ENCODE measurements around the gene MAEL. TPM values are rescaled to one million over a fixed set of nuclear protein-coding genes. Genes with fewer than 3 reads are reported as not detected.

Gene MAEL
- under 1 TPM in 1 of 2 experiments, not detected in 1; 0.38 TPM for total RNA-seq

DNA sequence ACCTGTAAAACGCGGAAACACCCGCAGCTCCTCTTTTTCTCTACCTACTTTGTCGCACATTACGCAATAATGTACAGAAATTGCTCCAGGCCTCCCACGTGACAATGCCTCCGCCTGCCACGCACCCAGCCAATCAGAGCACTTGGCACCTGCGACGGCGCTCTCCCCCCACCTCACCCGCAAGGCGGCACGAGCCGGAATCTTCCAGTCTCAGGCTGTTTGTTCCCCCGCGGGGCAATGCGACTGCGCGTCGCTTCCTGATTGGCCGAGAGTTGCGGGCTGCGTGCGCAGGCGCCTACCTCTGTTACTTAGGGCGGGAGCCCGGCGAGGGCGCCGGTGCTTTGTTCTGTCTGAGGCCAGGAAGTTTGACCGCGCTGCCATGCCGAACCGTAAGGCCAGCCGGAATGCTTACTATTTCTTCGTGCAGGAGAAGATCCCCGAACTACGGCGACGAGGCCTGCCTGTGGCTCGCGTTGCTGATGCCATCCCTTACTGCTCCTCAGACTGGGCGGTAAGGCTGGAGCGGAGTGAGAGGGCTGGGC lies at the start of gene MAEL:
MAEL (plus strand) TSS at position 307 of the 542 bp plus-strand sequence; CDS start at position 380, 73 bp downstream.
- Mint-ChIP-seq H3K4me3 (no peak within 1 kb of the TSS), H3K4me1 (no peaks in the 10 kb centered on the region), H3K27ac (no peak within 1 kb of the TSS), H3K36me3 (no peaks in the 10 kb centered on the region), H3K27me3 (peaks cover 44% of the 10 kb centered on the region), H3K9me3 (ENCODE audit: low read depth) (no peaks in the 10 kb centered on the region)
- ATAC-seq = no peak
- DNase-seq = no peak
- CTCF ChIA-PET = no interaction called here

DNA sequence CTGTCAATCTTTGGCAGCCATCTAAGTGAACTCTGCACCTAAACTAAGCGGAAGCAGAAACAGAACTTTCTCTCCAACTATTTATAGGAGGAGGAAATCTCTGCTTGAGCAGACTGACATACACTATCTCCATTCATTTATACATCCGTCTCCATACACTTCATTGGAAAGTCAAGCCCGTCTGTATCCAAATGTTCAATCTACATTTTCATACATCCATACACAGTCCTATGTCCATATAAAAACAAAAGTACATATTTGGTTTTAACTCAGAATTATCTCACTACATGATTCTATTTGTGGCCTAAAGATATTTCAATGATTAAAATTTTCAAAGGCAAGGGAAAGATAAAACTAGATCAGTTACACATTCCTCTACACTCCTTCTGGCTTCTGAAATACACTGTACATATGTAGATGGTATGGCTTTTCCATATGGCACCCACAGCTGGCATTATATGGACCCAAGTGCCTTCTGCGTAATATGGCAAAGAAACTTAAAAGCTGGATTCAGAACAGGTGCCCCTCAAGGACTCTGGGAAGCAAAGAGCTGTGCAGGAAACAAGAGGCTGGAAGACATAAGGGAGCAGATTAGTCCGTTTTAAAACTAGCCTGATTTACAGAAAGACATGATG lies 49.2 kb upstream of the MAEL start:
- H3K27me3 Mint-ChIP-seq = peaks cover 2% of the 10 kb centered on the region
- H3K9me3 Mint-ChIP-seq (ENCODE audit: low read depth) = no peaks in the 10 kb centered on the region
- ATAC-seq (no peak), DNase-seq (no peak)
- CTCF ChIA-PET = no interaction called here
- peaks cover 13% of the 10 kb centered on the region for H3K4me1 Mint-ChIP-seq
- H3K4me3 Mint-ChIP-seq = no peak overlapping the region
- no peaks in the 10 kb centered on the region for H3K36me3 Mint-ChIP-seq
- H3K27ac Mint-ChIP-seq = no peak overlapping the region

DNA sequence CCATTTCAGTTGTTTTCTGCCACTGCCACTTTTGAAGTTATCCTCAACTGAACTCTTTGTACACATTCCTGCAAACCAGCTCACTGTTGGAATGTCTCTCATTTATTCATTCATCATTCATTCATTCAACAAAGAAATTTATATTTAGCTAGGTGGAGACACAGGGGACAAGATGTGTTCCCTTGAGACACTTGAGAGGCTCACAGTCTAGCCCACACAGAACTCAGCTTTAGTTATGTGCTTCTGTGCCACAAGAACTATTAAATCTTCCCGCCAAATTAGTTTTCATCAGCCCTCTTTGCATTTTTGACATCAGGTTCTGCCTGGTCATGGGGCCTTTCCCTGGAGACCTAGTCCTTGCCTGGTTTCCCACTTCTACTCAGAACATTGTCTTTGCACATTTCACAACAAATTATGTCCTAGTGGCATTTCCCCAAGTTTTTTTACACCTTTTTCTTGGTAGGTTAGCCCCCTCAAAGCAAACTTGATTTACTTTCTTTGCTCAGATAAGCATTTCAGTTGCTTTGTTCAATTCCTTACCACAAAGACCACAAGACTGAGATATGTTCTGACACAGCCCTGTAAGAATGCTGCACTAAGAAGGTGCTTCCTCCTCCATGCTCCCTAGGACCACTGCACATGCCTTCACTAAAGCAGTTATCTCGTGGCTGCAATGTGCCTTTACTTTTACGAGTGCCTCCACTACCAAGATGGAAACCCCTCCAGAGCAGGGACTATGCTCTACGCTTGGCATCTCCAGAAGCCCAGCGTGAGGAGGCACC lies 44.7 kb upstream of the MAEL start:
- H3K27me3 Mint-ChIP-seq = peaks cover 36% of the 10 kb centered on the region
- no peak overlapping the region for H3K27ac Mint-ChIP-seq
- DNase-seq (peak; percentile 44), ATAC-seq (peak; percentile 82)
- CTCF ChIA-PET = interaction anchor here (0.9 kb wide), 1 partner anchor 115 kb away, joined by 3 read pairs; no protein-coding TSS in a partner anchor
- no peaks in the 10 kb centered on the region for H3K36me3 Mint-ChIP-seq
- H3K4me3 Mint-ChIP-seq = no peak overlapping the region
- no peaks in the 10 kb centered on the region for H3K9me3 Mint-ChIP-seq (ENCODE audit: low read depth)
- peaks cover 32% of the 10 kb centered on the region for H3K4me1 Mint-ChIP-seq

DNA sequence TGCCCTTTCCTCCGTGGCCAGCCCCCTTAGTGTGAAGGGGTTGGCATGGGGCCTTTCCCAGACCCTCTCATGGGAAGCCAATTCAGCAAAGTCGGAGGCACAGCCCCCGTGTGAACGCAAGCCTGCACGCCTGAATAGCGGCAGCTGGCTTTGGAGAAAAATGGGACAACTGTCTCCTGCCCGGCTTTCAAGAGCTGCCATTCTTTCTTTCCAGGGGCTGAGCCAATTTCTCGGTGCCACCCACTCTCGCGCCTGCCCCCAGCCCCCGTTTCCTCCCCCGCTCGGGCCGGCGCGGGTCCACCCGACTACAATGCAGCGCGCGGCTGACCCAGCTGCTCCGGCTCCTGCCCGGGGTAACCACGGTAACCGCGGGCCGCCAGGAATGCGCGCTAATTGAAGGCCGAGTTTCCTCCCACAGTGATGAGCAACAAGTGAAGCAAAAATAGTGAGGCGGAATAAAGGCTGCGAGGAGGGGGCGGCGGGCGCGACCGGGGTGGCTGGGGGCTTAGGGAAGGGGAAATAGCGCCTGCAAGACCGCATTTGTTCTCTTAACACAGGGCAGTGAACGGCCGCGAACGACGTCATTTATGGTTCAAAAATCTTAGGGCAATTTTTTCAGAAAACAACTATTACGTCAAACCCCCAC lies 41.6 kb upstream of the MAEL start:
- ATAC-seq (no peak), DNase-seq (no peak)
- Mint-ChIP-seq H3K27ac (no peak overlapping the region), H3K4me3 (no peak overlapping the region), H3K9me3 (ENCODE audit: low read depth) (no peaks in the 10 kb centered on the region), H3K4me1 (peaks cover 38% of the 10 kb centered on the region), H3K36me3 (no peaks in the 10 kb centered on the region), H3K27me3 (peaks cover 48% of the 10 kb centered on the region)
- CTCF ChIA-PET = no interaction called here

DNA sequence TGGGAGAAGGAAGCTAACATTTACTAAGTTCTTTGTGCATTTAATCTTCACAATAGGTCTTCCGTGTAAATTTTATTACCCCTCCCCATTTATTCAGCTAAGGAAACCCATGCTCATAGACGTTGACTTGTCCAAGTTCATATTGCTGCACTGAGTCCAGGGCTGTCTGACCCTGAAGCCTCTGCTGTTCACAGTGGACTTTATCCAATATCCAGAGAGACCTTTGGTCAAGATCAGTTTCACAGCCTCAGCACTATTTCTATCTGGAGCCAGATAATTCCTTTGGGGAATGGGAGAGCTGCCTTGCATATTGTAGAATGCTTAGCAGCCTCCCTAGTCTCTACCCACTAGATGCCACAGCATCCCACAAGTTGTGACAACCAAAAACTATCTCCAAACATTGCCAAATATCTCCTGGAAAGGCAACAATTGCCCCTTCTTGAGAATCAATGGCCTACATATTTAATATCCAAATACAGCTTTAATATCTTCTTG lies 40.2 kb upstream of the MAEL start:
- Mint-ChIP-seq H3K9me3 (ENCODE audit: low read depth) (no peaks in the 10 kb centered on the region), H3K4me3 (no peak overlapping the region), H3K27me3 (peaks cover 54% of the 10 kb centered on the region), H3K36me3 (peaks cover 7% of the 10 kb centered on the region), H3K27ac (no peak overlapping the region), H3K4me1 (peaks cover 37% of the 10 kb centered on the region)
- ATAC-seq (no peak), DNase-seq (no peak)
- CTCF ChIA-PET = no interaction called here

DNA sequence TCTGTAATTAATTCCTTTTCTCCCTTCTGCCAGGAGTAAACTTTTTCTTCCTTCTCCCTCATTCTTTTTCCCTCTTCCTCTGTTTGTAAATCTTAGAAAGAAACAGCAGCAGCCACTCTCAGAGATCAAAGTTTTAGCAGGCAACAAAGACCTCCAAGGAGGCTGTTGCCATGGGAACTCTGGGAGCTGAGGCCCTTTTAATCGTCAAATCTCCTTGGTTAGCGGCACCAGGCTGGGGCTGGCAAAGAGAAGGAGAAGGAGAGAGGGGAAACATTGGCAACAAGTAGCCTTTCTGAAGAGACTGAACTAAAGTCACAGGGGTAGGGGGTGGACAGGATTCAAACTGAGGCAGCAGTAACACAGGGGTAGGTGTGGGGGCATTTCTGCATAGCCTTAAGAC lies 38.9 kb upstream of the MAEL start:
- no peak for ATAC-seq
- CTCF ChIA-PET = no interaction called here

DNA sequence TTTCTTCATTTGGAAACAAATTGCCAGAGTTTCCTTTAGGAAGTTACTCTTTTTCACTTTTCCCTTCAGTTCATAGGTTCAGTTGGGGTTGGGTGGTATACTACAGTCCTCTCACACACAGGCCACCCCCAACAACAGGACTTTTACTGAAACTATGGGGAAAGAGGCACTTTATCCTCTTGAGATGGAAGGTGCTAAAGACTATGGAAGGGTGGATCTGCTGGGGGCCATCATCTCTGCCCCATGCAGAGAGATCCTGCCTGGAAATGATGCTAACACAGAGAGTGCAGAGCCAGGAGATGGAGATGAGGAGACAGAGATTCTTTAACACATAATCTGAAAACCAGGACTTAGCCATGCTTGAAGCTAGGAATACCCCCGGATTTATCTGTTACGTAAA lies 38.0 kb upstream of the MAEL start:
- Mint-ChIP-seq H3K36me3 (peaks cover 12% of the 10 kb centered on the region), H3K4me1 (peaks cover 18% of the 10 kb centered on the region), H3K27ac (no peak overlapping the region), H3K4me3 (no peak overlapping the region), H3K27me3 (peaks cover 43% of the 10 kb centered on the region), H3K9me3 (ENCODE audit: low read depth) (no peaks in the 10 kb centered on the region)
- DNase-seq (no peak), ATAC-seq (no peak)
- CTCF ChIA-PET = no interaction called here

More for the DNA sequence above, 38.9 kb upstream of the MAEL start:
- DNase-seq = no peak
- peaks cover 49% of the 10 kb centered on the region for H3K27me3 Mint-ChIP-seq
- H3K4me3 Mint-ChIP-seq = no peak overlapping the region
- H3K9me3 Mint-ChIP-seq (ENCODE audit: low read depth) = no peaks in the 10 kb centered on the region
- H3K27ac Mint-ChIP-seq = no peak overlapping the region
- H3K36me3 Mint-ChIP-seq = peaks cover 12% of the 10 kb centered on the region
- H3K4me1 Mint-ChIP-seq = peaks cover 25% of the 10 kb centered on the region

DNA sequence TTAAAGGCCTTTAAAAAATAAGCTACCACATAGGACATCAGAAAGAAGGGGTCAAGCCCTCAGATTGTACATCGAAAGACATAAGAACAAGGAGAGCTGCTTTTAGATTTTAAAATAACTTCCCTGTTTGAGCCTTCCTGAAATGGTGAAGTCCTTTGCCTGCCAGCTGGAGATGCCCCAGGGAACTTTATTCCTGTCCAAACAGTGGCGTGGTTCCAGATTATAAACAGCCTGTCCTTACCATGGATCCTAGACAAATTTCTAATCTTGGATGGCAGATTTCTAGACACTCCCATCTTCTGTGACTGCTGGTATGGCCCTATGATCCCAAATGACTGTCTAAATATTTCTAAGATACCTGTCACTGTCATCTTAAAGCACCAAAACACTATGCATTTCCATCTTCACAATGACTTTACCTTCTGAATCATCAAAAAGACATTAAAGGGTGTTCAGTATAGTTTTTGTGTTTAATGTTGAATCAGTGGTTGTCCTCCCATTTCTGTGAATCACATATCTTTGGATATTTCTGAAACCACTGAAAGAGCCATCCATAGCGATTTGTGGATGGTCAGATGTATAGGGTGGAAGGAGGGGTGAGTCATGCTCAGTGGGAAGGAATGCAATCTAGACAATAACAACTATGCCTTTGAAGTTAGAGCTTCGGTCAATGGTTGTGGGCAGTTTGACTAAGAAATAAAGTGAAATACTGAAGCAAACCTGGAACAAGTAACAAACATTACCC lies 36.9 kb upstream of the MAEL start:
- CTCF ChIA-PET = no interaction called here
- Mint-ChIP-seq H3K4me3 (no peak overlapping the region), H3K27me3 (peaks cover 34% of the 10 kb centered on the region), H3K27ac (no peak overlapping the region), H3K36me3 (peaks cover 17% of the 10 kb centered on the region), H3K9me3 (ENCODE audit: low read depth) (no peaks in the 10 kb centered on the region), H3K4me1 (peaks cover 18% of the 10 kb centered on the region)
- DNase-seq (no peak), ATAC-seq (peak; percentile 51)

DNA sequence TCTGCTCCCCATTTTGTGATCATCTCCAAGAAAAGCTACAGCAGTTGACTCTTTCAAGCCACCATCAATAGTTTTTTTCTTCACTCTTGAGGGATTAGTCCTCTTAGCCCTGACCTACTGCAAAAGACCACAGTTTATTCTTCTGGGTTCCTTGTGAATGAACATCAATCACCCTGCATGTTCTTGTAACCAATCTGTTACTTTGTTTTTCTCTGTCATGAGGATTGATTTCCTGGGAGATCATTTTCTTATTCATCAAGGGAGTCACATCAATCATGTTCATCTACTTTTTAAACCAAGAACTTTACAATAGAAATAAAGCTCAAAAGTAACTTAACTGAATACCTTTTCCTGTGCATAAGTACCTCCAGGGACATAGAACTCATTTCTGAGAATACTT lies 35.6 kb upstream of the MAEL start:
- Mint-ChIP-seq H3K27me3 (peaks cover 22% of the 10 kb centered on the region), H3K27ac (no peak overlapping the region), H3K9me3 (ENCODE audit: low read depth) (no peaks in the 10 kb centered on the region), H3K4me1 (peaks cover 9% of the 10 kb centered on the region), H3K36me3 (peaks cover 19% of the 10 kb centered on the region), H3K4me3 (no peak overlapping the region)
- DNase-seq (no peak), ATAC-seq (no peak)
- CTCF ChIA-PET = interaction anchor here (0.6 kb wide), 1 partner anchor 1039 kb away, joined by 4 read pairs; no protein-coding TSS in a partner anchor

DNA sequence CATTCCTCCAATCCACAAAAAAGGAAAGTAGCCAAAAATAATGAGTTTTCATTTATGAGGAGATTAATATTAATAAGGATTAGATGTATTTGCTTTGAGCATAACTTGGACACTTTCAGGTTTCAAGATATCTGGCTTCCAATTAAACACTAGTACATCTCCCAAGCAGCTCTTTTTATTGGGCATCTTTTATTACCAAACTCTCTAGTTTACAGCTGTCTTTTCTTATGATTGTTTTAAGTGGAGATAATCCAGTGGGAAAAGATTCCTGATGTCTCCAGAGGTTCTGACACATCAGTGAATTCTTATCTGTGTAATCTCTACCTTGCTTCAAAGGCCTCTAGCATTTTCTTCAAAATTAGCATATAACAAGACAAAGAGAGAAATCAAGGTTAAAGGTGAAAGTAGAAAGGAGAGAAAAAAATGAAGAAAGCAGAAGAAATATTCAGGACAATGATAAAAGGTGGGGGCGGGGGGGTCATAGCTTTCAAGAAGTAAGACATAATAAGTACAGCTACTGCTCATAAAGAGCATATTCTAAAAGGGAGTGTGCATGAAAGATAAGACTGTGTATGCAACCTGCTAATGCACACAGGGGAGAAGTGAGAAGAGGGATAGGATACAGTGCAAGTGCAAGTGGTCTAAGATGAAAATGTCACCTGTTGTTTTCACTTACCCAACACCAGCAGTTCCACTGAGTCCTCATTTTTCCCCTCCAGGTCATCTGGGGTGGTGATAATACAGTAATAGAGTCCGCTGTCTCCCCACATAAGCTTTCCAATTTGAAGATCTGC lies 32.8 kb upstream of the MAEL start:
- peaks cover 21% of the 10 kb centered on the region for H3K36me3 Mint-ChIP-seq
- DNase-seq (no peak), ATAC-seq (no peak)
- H3K4me1 Mint-ChIP-seq = peaks cover 9% of the 10 kb centered on the region
- CTCF ChIA-PET = interaction anchor here (0.6 to 1.5 kb wide), 3 partner anchors 12 to 924 kb away, joined by 3 to 4 read pairs (median 4); no protein-coding TSS in a partner anchor
- H3K9me3 Mint-ChIP-seq (ENCODE audit: low read depth) = no peaks in the 10 kb centered on the region
- H3K4me3 Mint-ChIP-seq = no peak overlapping the region
- no peak overlapping the region for H3K27ac Mint-ChIP-seq
- peaks cover 23% of the 10 kb centered on the region for H3K27me3 Mint-ChIP-seq

DNA sequence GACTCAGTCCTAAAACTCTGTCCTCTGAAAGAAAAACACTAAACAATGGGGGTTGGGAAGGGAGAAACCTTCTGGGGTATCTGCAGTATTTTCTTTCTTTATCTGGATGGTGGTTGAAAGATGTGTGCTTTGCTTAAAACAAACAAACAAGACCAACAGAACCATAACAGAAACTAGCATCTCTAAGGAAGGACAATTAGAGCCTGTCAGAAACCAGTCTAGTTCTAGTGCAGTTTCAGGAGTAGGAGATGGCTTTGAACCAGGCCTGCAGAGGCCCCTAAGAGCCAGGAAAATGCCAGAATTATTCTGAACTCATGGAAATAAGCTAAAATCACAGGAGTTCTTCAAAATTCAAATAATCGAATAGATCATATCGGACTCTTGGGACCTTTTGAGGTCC lies 32.2 kb upstream of the MAEL start:
- H3K4me1 Mint-ChIP-seq = peaks cover 9% of the 10 kb centered on the region
- DNase-seq = no peak
- H3K27ac Mint-ChIP-seq = no peak overlapping the region
- H3K9me3 Mint-ChIP-seq (ENCODE audit: low read depth) = no peaks in the 10 kb centered on the region
- H3K27me3 Mint-ChIP-seq = peaks cover 23% of the 10 kb centered on the region
- CTCF ChIA-PET = interaction anchor here (1.0 to 1.1 kb wide), 2 partner anchors 12 to 104 kb away, joined by 3 to 4 read pairs; no protein-coding TSS in a partner anchor
- no peak overlapping the region for H3K4me3 Mint-ChIP-seq
- H3K36me3 Mint-ChIP-seq = peaks cover 21% of the 10 kb centered on the region
- no peak for ATAC-seq

DNA sequence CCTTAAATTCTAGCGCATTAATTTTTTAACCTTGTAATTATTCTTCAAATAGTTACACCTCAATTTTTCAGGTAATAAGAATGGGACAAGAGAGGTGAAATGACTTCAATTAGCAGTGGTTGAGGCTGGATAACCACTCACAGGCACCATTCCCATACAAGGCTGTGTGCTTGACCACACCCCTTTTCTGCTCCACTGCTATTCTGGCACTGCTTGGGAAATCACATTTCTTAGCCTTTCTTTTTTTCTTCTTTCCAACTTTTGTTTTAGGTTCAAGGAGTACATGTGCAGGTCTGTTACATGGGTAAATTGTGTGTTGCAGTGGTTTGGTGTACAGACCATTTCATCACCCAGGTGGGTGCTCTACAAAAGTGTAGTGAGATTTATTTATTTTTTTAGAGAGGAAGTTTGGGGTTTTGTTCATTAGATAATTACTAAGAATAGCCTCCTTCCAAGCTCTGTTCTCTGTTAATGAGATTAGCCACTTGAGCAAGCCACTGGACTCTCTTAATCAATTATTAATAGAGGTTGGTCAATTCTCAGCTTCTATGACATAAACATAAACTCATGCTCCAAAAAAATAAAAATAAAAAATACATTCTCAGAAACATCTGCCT lies 28.1 kb upstream of the MAEL start:
- Mint-ChIP-seq H3K4me1 (no peaks in the 10 kb centered on the region), H3K9me3 (ENCODE audit: low read depth) (no peaks in the 10 kb centered on the region), H3K36me3 (peaks cover 9% of the 10 kb centered on the region), H3K27ac (no peak overlapping the region), H3K27me3 (peaks cover 27% of the 10 kb centered on the region), H3K4me3 (no peak overlapping the region)
- CTCF ChIA-PET = no interaction called here
- ATAC-seq (no peak), DNase-seq (no peak)
